Stimulated activated naive CD8-positive, alpha-beta T cell treated with anti-CD3 and anti-CD28 coated beads, Interleukin-15, amount 100 ng/mL, for 72 hours (primary cell): ENCODE data around the gene AUTS2.
A peak's percentile ranks its signal among the peaks of the same experiment; 100 is the strongest.
"Not testable (repeated sequence)": the region's sequence is repeated elsewhere in the genome, so short reads cannot be mapped to it uniquely, and the experiment has no call there.

Source experiments
- ATAC-seq: fragments of 150-1000 bp; cut with Tn5 transposase; 2 replicates; pipeline ENCODE4 v1.10.0; 2021; ENCODE audit warnings: mild to moderate bottlenecking, moderate library complexity
- DNase-seq, 2 donors: peaks; one replicate each; pipeline ENCODE4 v3.0.0; 2021 to 2022
- H3K27ac Mint-ChIP-seq, 2 donors: one replicate each; pipeline ENCODE4 v1.8.0; 2022; ENCODE audit warnings: mild to moderate bottlenecking in 2 of 2, mixed read lengths in 2 of 2, moderate library complexity in 2 of 2
- H3K27me3 Mint-ChIP-seq: one replicate; pipeline ENCODE4 v1.8.0; 2022; ENCODE audit warnings: mixed read lengths
- H3K4me1 Mint-ChIP-seq: one replicate; pipeline ENCODE4 v1.8.0; 2022; ENCODE audit warnings: mild to moderate bottlenecking, mixed read lengths
- H3K4me3 Mint-ChIP-seq, 2 donors: one replicate each; pipeline ENCODE4 v1.8.0; 2022; ENCODE audit warnings: mild to moderate bottlenecking in 2 of 2, mixed read lengths in 2 of 2, moderate library complexity in 1 of 2
- H3K9me3 Mint-ChIP-seq, 2 donors: one replicate each; pipeline ENCODE4 v1.8.0; 2022; ENCODE audit warnings: mixed read lengths in 2 of 2

AUTS2 gene

GRCh38 chr7:70347463-70348254 lies 749.4 kb downstream of the AUTS2 start:
- ATAC-seq: peak; percentile 89
- Mint-ChIP-seq H3K4me1 (peaks cover 6% of the 10 kb centered on the region), H3K9me3 (no peaks in the 10 kb centered on the region), H3K27ac (no peak overlapping the region), H3K27me3 (peaks cover 9% of the 10 kb centered on the region), H3K4me3 (no peak overlapping the region)
- no peak for DNase-seq

GRCh38 chr7:70349031-70349430 lies 750.8 kb downstream of the AUTS2 start:
- H3K9me3 Mint-ChIP-seq: no peaks in the 10 kb centered on the region
- H3K4me3 Mint-ChIP-seq: no peak overlapping the region
- H3K27ac Mint-ChIP-seq: no peak overlapping the region
- DNase-seq (no peak), ATAC-seq (no peak)
- no peaks in the 10 kb centered on the region for H3K27me3 Mint-ChIP-seq
- peaks cover 6% of the 10 kb centered on the region for H3K4me1 Mint-ChIP-seq

- peaks cover 12% of the 10 kb centered on the region for H3K4me1 Mint-ChIP-seq
- no peaks in the 10 kb centered on the region for H3K27me3 Mint-ChIP-seq
- ATAC-seq (no peak), DNase-seq (no peak)
- peak overlapping the region in 1 of 2 donors; percentile 58 for H3K27ac Mint-ChIP-seq
- no peaks in the 10 kb centered on the region for H3K9me3 Mint-ChIP-seq
- no peak overlapping the region for H3K4me3 Mint-ChIP-seq
Observed at GRCh38 chr7:70349819-70350218, 751.5 kb downstream of the AUTS2 start.

- H3K4me1 Mint-ChIP-seq: peaks cover 12% of the 10 kb centered on the region
- no peak for ATAC-seq
- no peaks in the 10 kb centered on the region for H3K27me3 Mint-ChIP-seq
- DNase-seq: no peak
- H3K27ac Mint-ChIP-seq: peak overlapping the region in 1 of 2 donors; percentile 24
- H3K9me3 Mint-ChIP-seq: no peaks in the 10 kb centered on the region
- H3K4me3 Mint-ChIP-seq: no peak overlapping the region
Observed at GRCh38 chr7:70352088-70352487, 753.8 kb downstream of the AUTS2 start.

GRCh38 chr7:70352906-70353305 lies 754.6 kb downstream of the AUTS2 start:
- Mint-ChIP-seq H3K4me3 (no peak overlapping the region), H3K27me3 (no peaks in the 10 kb centered on the region), H3K4me1 (peaks cover 9% of the 10 kb centered on the region), H3K9me3 (no peaks in the 10 kb centered on the region), H3K27ac (no peak overlapping the region)
- ATAC-seq (no peak), DNase-seq (no peak)

GRCh38 chr7:70353330-70353945 lies 755.2 kb downstream of the AUTS2 start:
- no peaks in the 10 kb centered on the region for H3K9me3 Mint-ChIP-seq
- no peak for DNase-seq
- peaks cover 9% of the 10 kb centered on the region for H3K4me1 Mint-ChIP-seq
- H3K4me3 Mint-ChIP-seq: no peak overlapping the region
- no peaks in the 10 kb centered on the region for H3K27me3 Mint-ChIP-seq
- no peak for ATAC-seq
- H3K27ac Mint-ChIP-seq: no peak overlapping the region

GRCh38 chr7:70353946-70354335 lies 755.7 kb downstream of the AUTS2 start:
- Mint-ChIP-seq H3K27me3 (no peaks in the 10 kb centered on the region), H3K27ac (no peak overlapping the region), H3K4me3 (no peak overlapping the region), H3K4me1 (peaks cover 9% of the 10 kb centered on the region), H3K9me3 (no peaks in the 10 kb centered on the region)
- ATAC-seq (no peak), DNase-seq (no peak)

GRCh38 chr7:70354409-70355169 lies 756.3 kb downstream of the AUTS2 start:
- DNase-seq (no peak), ATAC-seq (no peak)
- Mint-ChIP-seq H3K4me1 (peaks cover 9% of the 10 kb centered on the region), H3K27me3 (no peaks in the 10 kb centered on the region), H3K4me3 (no peak overlapping the region), H3K9me3 (no peaks in the 10 kb centered on the region), H3K27ac (no peak overlapping the region)

GRCh38 chr7:70355198-70356020 lies 757.1 kb downstream of the AUTS2 start:
- no peaks in the 10 kb centered on the region for H3K9me3 Mint-ChIP-seq
- no peak overlapping the region for H3K27ac Mint-ChIP-seq
- H3K4me1 Mint-ChIP-seq: peaks cover 9% of the 10 kb centered on the region
- H3K4me3 Mint-ChIP-seq: no peak overlapping the region
- no peak for DNase-seq
- H3K27me3 Mint-ChIP-seq: no peaks in the 10 kb centered on the region
- ATAC-seq: no peak

- no peaks in the 10 kb centered on the region for H3K27me3 Mint-ChIP-seq
- ATAC-seq: no peak
- H3K9me3 Mint-ChIP-seq: no peaks in the 10 kb centered on the region
- peaks cover 9% of the 10 kb centered on the region for H3K4me1 Mint-ChIP-seq
- DNase-seq: no peak
- H3K4me3 Mint-ChIP-seq: no peak overlapping the region
- H3K27ac Mint-ChIP-seq: no peak overlapping the region
Observed at GRCh38 chr7:70356085-70356786, 758.0 kb downstream of the AUTS2 start.

- H3K9me3 Mint-ChIP-seq: no peaks in the 10 kb centered on the region
- no peak for DNase-seq
- ATAC-seq: no peak
- H3K27me3 Mint-ChIP-seq: no peaks in the 10 kb centered on the region
- peaks cover 15% of the 10 kb centered on the region for H3K4me1 Mint-ChIP-seq
- no peak overlapping the region for H3K27ac Mint-ChIP-seq
- H3K4me3 Mint-ChIP-seq: no peak overlapping the region
Observed at GRCh38 chr7:70356787-70357328, 758.6 kb downstream of the AUTS2 start.

- no peak for DNase-seq
- no peaks in the 10 kb centered on the region for H3K9me3 Mint-ChIP-seq
- H3K27ac Mint-ChIP-seq: no peak overlapping the region
- no peak overlapping the region for H3K4me3 Mint-ChIP-seq
- H3K4me1 Mint-ChIP-seq: peaks cover 13% of the 10 kb centered on the region
- no peak for ATAC-seq
- H3K27me3 Mint-ChIP-seq: peaks cover 8% of the 10 kb centered on the region
Observed at GRCh38 chr7:70360557-70360956, 762.3 kb downstream of the AUTS2 start.

GRCh38 chr7:70361821-70362220 lies 763.5 kb downstream of the AUTS2 start:
- peaks cover 5 to 9% of the 10 kb centered on the region in 2 donors for H3K9me3 Mint-ChIP-seq
- H3K27ac Mint-ChIP-seq: no peak overlapping the region
- H3K4me3 Mint-ChIP-seq: no peak overlapping the region
- ATAC-seq (peak; percentile 53), DNase-seq (no peak)
- peaks cover 8% of the 10 kb centered on the region for H3K27me3 Mint-ChIP-seq
- H3K4me1 Mint-ChIP-seq: peaks cover 13% of the 10 kb centered on the region

GRCh38 chr7:70364393-70364792 lies 766.1 kb downstream of the AUTS2 start:
- DNase-seq, H3K4me3 Mint-ChIP-seq, H3K27ac Mint-ChIP-seq, H3K27me3 Mint-ChIP-seq, ATAC-seq: not testable (repeated sequence)
- Mint-ChIP-seq H3K4me1 (peaks cover 13% of the 10 kb centered on the region), H3K9me3 (peaks cover 5 to 10% of the 10 kb centered on the region in 2 donors)
